Liver (tissue), 9 donors: ENCODE measurements around the gene WEE2. TPM values are rescaled to one million over a fixed set of nuclear protein-coding genes. Genes with fewer than 3 reads are reported as not detected.

ENCODE experiments used
- DNase-seq: peaks from one replicate; pipeline ENCODE4 v3.0.0-alpha.2; 2017; ENCODE audit warnings: low spot score
- H3K27ac ChIP-seq, 2 donors: one replicate each; pipeline ENCODE4 v1.7.0; 2013; ENCODE audit warnings: inconsistent platforms in 2 of 2, low read length in 2 of 2, control low read depth in 1 of 2, low read depth in 1 of 2, mild to moderate bottlenecking in 1 of 2
- H3K27me3 ChIP-seq, 4 donors: one replicate each; pipeline versions ENCODE4 v1.6.1 to v1.7.0; 2013; ENCODE audit warnings: low read length in 3 of 4, inconsistent platforms in 1 of 4, mild to moderate bottlenecking in 1 of 4, moderate library complexity in 1 of 4; ENCODE audit not compliant: control insufficient read depth in 4 of 4, insufficient read depth in 4 of 4
- H3K36me3 ChIP-seq, 4 donors: one replicate each; pipeline versions ENCODE4 v1.6.1 to v1.7.0; 2013; ENCODE audit warnings: low read length in 3 of 4, mild to moderate bottlenecking in 3 of 4, low read depth in 1 of 4, moderate library complexity in 1 of 4; ENCODE audit not compliant: control insufficient read depth in 4 of 4, insufficient read depth in 3 of 4
- H3K4me1 ChIP-seq, 4 donors: one replicate each; pipeline versions ENCODE4 v1.6.1 to v1.7.0; 2013; ENCODE audit warnings: low read length in 3 of 4, mild to moderate bottlenecking in 3 of 4, moderate library complexity in 1 of 4; ENCODE audit not compliant: control insufficient read depth in 4 of 4, insufficient read depth in 4 of 4
- H3K4me3 ChIP-seq, 3 donors: one replicate each; pipeline versions ENCODE4 v1.6.1 to v1.7.0; 2013; ENCODE audit warnings: low read length in 3 of 3, control low read depth in 1 of 3, low read depth in 1 of 3, mild to moderate bottlenecking in 1 of 3
- H3K9ac ChIP-seq, 2 donors: one replicate each; pipeline ENCODE4 v1.7.0; 2013; ENCODE audit warnings: low read length in 2 of 2, mild to moderate bottlenecking in 2 of 2, moderate library complexity in 2 of 2, control low read depth in 1 of 2, low read depth in 1 of 2
- H3K9me3 ChIP-seq, 4 donors: one replicate each; pipeline versions ENCODE4 v1.6.1 to v1.7.0; 2013; ENCODE audit warnings: low read length in 3 of 4; ENCODE audit not compliant: control insufficient read depth in 4 of 4
- FOXA1 ChIP-seq: IDR thresholded peaks from 2 replicates; pipeline ENCODE4 v1.6.1; 2016; ENCODE audit warnings: antibody characterized with exemption
- HNF4G ChIP-seq: IDR thresholded peaks from 2 replicates; pipeline ENCODE4 v1.6.1; 2016; ENCODE audit warnings: antibody characterized with exemption
- NR2F2 ChIP-seq: IDR thresholded peaks from 2 replicates; pipeline ENCODE4 v1.6.1; 2016; ENCODE audit warnings: antibody characterized with exemption
- RXRA ChIP-seq, 2 donors: IDR thresholded peaks; 2 replicates each; pipeline ENCODE4 v1.6.1; 2017 to 2018; ENCODE audit warnings: antibody characterized with exemption in 2 of 2, mild to moderate bottlenecking in 1 of 2
- SP1 ChIP-seq: IDR thresholded peaks from 2 replicates; pipeline ENCODE4 v1.6.1; 2018; ENCODE audit warnings: antibody characterized with exemption, mild to moderate bottlenecking
- TAF1 ChIP-seq: conservative IDR thresholded peaks from 2 replicates; pipeline ENCODE4 v1.6.1; 2016; ENCODE audit warnings: antibody characterized with exemption, mild to moderate bottlenecking
- YY1 ChIP-seq: IDR thresholded peaks from 2 replicates; pipeline ENCODE4 v1.6.1; 2016; ENCODE audit warnings: antibody characterized with exemption, mild to moderate bottlenecking
- WGBS: extraction: QIAGEN DNeasy Blood & Tissue Kit; methylation state at CpG from one replicate; pipeline ENCODE4 v1.1.7; 2013; 5-methylcytosine and 5-hydroxymethylcytosine counted together
- polyA plus RNA-seq, 2 donors: library from polyadenylated mRNA; stranded (reverse) in 1 of 2; unstranded in 1 of 2; fragments of 200-250 nt in 1 of 2; fragments of >200 nt in 1 of 2; fragmentation: Nextera tagmentation in 1 of 2; extraction: Ambion mirVana in 1 of 2; gene quantifications; one replicate each; pipeline versions ENCODE4 v1.2.1 to v1.2.3, GENCODE V29; 2013 to 2015
- total RNA-seq, 2 donors: library from RNA; depleted of rRNA; stranded (reverse); fragments of >200 nt; gene quantifications; one replicate each; pipeline ENCODE4 v1.2.3, GENCODE V29; 2014
- TF ChIP-seq, protein P1 (sequence below): IDR thresholded peaks from 2 replicates; pipeline ENCODE4 v1.6.1; 2016; ENCODE audit warnings: antibody characterized with exemption
- TF ChIP-seq, protein P2 (sequence below): IDR thresholded peaks from 2 replicates; pipeline ENCODE4 v1.6.1; 2016; ENCODE audit warnings: antibody characterized with exemption, mild to moderate bottlenecking
- TF ChIP-seq, protein P3 (sequence below): fragments of 150-350 bp; IDR thresholded peaks from 2 replicates; pipeline ENCODE4 v1.5.1; 2017; ENCODE audit warnings: improper control_type of control experiment, low read depth, low read length; ENCODE audit not compliant: missing input control
- TF ChIP-seq, protein P4 (sequence below): IDR thresholded peaks from 2 replicates; pipeline ENCODE4 v1.6.1; 2016; ENCODE audit warnings: antibody characterized with exemption
- TF ChIP-seq, protein P5 (sequence below): IDR thresholded peaks from 2 replicates; pipeline ENCODE4 v1.6.1; 2016; ENCODE audit warnings: antibody characterized with exemption
- donor health status: healthy.
- donor health status: healthy.
- donor health status: healthy.
- donor health status: healthy.
- donor health status: healthy.

WEE2 gene
- total and polyA plus RNA-seq, 4 donors: not detected

DNA sequence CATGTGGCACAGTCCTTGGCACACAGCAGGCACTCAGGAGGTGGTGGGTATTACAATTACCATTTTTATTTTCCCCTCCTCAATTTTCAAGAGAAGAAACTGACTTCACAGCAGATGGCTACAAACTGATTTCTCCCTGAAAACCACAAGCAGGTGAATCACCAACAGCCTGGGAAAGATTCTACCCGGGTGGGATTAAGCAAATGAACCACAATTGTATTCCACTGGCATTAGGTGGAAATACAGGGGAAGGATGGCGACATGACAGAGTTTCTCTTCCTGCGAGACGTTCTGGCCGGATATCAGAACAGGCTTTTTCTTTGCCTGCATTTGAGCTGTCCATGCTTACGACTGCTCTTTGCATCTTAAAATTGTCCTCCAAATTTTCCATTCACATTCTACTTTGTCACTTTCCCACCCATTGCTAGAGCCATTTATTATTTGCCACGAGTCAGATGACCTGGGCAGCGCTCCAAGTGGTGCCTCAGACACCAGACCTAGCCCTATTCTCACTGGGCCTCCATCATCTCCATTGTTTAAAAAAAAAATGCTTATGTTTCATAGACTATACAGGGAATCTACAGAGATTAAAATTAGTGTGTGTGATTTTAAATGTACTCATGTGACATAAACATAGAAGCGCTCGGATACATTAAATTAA, 10.8 kb upstream of the WEE2 start:
- H3K4me1 ChIP-seq: peaks cover 13 to 52% (median 40%) of the 10 kb centered on the region in 4 donors
- WGBS: 79% methylated on average over 10 of the region's 10 CpGs
- H3K36me3 ChIP-seq: no peaks in the 10 kb centered on the region
- peak overlapping the region in 1 of 2 donors; percentile 82 for H3K27ac ChIP-seq
- no peak overlapping the region for H3K9ac ChIP-seq
- no peaks in the 10 kb centered on the region for H3K9me3 ChIP-seq
- DNase-seq: no peak
- TF ChIP-seq YY1 (no peak), RXRA (IDR thresholded peaks at IDR 0.05) (no peak)
- TF ChIP-seq, protein P1, sequence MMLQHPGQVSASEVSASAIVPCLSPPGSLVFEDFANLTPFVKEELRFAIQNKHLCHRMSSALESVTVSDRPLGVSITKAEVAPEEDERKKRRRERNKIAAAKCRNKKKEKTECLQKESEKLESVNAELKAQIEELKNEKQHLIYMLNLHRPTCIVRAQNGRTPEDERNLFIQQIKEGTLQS: no peak
- no peak overlapping the region for H3K4me3 ChIP-seq
- H3K27me3 ChIP-seq: no peaks in the 10 kb centered on the region

DNA sequence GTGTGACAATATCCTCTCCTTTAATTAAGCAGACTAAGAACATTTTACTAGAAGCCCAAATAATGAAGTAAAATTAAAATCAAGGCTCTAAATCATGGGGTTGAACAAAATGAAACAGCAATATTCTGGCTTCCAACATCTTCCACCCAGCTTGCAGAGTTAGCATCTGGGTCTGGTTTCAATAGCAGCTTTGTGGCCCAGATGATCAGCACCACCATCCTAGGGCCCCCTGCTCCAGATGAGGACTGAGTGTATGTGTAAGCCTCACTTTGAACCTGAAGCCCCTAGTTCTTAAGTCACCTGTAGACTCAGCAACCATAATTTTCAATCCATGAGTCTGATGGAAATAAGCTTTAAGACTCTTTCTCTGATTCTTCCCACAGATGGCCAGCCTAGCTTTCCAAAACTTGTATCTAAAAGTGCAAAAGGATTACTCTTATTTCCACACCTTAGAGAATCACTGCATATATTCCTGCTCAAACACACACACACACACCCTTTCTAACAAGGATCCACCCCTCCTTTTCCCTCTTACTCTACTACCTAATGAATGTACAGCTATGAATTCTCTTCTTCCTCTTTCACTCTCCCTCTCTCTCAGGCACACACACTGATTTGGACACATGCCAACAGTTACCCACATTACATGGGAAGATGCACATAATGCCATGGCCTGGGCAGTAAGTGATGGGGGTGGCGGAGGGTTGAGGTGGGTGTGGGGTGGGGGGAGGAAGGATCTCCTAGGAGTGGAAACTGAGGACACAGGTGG, 9.7 kb upstream of the WEE2 start:
- H3K4me3 ChIP-seq: no peak overlapping the region
- H3K9me3 ChIP-seq: no peaks in the 10 kb centered on the region
- TF ChIP-seq NR2F2 (no peak), YY1 (no peak), HNF4G (no peak), RXRA (IDR thresholded peaks at IDR 0.05) (no peak), SP1 (no peak), TAF1 (no peak), FOXA1 (no peak)
- TF ChIP-seq, protein P2, sequence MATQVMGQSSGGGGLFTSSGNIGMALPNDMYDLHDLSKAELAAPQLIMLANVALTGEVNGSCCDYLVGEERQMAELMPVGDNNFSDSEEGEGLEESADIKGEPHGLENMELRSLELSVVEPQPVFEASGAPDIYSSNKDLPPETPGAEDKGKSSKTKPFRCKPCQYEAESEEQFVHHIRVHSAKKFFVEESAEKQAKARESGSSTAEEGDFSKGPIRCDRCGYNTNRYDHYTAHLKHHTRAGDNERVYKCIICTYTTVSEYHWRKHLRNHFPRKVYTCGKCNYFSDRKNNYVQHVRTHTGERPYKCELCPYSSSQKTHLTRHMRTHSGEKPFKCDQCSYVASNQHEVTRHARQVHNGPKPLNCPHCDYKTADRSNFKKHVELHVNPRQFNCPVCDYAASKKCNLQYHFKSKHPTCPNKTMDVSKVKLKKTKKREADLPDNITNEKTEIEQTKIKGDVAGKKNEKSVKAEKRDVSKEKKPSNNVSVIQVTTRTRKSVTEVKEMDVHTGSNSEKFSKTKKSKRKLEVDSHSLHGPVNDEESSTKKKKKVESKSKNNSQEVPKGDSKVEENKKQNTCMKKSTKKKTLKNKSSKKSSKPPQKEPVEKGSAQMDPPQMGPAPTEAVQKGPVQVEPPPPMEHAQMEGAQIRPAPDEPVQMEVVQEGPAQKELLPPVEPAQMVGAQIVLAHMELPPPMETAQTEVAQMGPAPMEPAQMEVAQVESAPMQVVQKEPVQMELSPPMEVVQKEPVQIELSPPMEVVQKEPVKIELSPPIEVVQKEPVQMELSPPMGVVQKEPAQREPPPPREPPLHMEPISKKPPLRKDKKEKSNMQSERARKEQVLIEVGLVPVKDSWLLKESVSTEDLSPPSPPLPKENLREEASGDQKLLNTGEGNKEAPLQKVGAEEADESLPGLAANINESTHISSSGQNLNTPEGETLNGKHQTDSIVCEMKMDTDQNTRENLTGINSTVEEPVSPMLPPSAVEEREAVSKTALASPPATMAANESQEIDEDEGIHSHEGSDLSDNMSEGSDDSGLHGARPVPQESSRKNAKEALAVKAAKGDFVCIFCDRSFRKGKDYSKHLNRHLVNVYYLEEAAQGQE: no peak
- TF ChIP-seq, protein P3, sequence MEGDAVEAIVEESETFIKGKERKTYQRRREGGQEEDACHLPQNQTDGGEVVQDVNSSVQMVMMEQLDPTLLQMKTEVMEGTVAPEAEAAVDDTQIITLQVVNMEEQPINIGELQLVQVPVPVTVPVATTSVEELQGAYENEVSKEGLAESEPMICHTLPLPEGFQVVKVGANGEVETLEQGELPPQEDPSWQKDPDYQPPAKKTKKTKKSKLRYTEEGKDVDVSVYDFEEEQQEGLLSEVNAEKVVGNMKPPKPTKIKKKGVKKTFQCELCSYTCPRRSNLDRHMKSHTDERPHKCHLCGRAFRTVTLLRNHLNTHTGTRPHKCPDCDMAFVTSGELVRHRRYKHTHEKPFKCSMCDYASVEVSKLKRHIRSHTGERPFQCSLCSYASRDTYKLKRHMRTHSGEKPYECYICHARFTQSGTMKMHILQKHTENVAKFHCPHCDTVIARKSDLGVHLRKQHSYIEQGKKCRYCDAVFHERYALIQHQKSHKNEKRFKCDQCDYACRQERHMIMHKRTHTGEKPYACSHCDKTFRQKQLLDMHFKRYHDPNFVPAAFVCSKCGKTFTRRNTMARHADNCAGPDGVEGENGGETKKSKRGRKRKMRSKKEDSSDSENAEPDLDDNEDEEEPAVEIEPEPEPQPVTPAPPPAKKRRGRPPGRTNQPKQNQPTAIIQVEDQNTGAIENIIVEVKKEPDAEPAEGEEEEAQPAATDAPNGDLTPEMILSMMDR: no peak
- TF ChIP-seq, protein P4, sequence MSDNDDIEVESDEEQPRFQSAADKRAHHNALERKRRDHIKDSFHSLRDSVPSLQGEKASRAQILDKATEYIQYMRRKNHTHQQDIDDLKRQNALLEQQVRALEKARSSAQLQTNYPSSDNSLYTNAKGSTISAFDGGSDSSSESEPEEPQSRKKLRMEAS: no peak
- TF ChIP-seq, protein P5, sequence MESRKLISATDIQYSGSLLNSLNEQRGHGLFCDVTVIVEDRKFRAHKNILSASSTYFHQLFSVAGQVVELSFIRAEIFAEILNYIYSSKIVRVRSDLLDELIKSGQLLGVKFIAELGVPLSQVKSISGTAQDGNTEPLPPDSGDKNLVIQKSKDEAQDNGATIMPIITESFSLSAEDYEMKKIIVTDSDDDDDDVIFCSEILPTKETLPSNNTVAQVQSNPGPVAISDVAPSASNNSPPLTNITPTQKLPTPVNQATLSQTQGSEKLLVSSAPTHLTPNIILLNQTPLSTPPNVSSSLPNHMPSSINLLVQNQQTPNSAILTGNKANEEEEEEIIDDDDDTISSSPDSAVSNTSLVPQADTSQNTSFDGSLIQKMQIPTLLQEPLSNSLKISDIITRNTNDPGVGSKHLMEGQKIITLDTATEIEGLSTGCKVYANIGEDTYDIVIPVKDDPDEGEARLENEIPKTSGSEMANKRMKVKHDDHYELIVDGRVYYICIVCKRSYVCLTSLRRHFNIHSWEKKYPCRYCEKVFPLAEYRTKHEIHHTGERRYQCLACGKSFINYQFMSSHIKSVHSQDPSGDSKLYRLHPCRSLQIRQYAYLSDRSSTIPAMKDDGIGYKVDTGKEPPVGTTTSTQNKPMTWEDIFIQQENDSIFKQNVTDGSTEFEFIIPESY: no peak
- H3K27ac ChIP-seq: no peak overlapping the region
- no peak for DNase-seq
- peaks cover 13 to 56% (median 46%) of the 10 kb centered on the region in 4 donors for H3K4me1 ChIP-seq
- H3K27me3 ChIP-seq: no peaks in the 10 kb centered on the region
- no peak overlapping the region for H3K9ac ChIP-seq
- 86% methylated on average over 1 of the region's 1 CpG for WGBS
- no peaks in the 10 kb centered on the region for H3K36me3 ChIP-seq
